ENCODE results near the gene FUS. TPM values are rescaled to one million over a fixed set of nuclear protein-coding genes. Genes with fewer than 3 reads are reported as not detected.
A peak's percentile ranks its signal among the peaks of the same experiment; 100 is the strongest.

Gene FUS
- total RNA-seq, result 10 to 100 TPM; 18.7 to 69.7 (median 40.4) TPM
- long read RNA-seq, full-length matches to known transcripts, result 3 of 10 reads
- long read RNA-seq, partial matches to known transcripts, result 6 of 10 reads
- long read RNA-seq, other reads (novel, unspliced or antisense), result 1 of 10 reads

DNA sequence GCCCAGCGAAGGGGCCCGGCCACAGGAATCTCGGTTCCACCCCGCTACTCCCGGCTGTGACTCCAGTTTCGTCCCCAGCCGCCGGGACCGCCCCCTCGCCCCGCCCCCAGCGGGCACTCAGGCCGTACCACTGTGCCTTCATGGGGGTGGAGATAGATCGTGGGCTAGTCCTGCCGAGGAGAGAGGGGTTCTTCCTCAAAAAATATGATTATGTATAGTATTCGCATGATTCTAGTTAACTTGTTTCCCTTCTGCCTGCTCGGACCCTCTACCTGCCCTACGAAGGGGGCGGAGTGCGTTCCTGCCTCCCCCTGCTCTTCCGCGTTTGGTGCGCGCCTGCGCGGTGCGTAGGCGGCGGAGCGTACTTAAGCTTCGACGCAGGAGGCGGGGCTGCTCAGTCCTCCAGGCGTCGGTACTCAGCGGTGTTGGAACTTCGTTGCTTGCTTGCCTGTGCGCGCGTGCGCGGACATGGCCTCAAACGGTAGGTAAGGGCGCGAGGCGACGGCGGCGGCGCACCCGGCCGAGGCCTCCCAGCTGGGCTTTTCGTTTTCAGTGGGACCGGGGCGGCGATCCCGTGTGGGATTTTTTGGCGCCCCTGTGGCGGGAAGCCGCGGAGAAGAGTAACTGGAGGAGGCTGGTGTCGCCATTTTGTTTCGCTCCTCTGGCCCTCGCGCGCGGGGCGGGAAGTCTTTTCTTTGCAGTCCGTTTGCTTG is at the start of gene FUS:
TSS of gene FUS (plus strand) at position 393 of the 713 bp plus-strand sequence. CDS start at position 469, 76 bp downstream.
- Histone ChIP-seq H3K27me3 (no peaks in the 10 kb centered on the region), H3K27ac (peak within 1 kb of the TSS; percentile 97 to 99 (median 97)), H3K9me3 (no peaks in the 10 kb centered on the region), H3K4me1 (peaks cover 0 to 19% (median 7%) of the 10 kb centered on the region in 4 donors), H3K36me3 (peaks cover 3 to 27% (median 14%) of the 10 kb centered on the region in 4 donors), H3K4me3 (peak within 1 kb of the TSS; percentile 78 to 97 (median 79))
- intact Hi-C loops (cut with DNase I), result loop anchor here in 1 of 2 donors (10.0 kb wide), 1 partner anchor 275 kb away; the partner anchor contains the start of gene ARMC5
- ATAC-seq (peak; percentile 89 to 92 (median 90)), DNase-seq (peak; percentile 93 to 95 (median 93))
- no CpG with 5 or more reads among the region's 69 CpGs for WGBS (ENCODE audit: insufficient coverage, low coverage, low lambda C conversion rate, missing lambda C conversion rate)
- TF ChIP-seq, protein P1, sequence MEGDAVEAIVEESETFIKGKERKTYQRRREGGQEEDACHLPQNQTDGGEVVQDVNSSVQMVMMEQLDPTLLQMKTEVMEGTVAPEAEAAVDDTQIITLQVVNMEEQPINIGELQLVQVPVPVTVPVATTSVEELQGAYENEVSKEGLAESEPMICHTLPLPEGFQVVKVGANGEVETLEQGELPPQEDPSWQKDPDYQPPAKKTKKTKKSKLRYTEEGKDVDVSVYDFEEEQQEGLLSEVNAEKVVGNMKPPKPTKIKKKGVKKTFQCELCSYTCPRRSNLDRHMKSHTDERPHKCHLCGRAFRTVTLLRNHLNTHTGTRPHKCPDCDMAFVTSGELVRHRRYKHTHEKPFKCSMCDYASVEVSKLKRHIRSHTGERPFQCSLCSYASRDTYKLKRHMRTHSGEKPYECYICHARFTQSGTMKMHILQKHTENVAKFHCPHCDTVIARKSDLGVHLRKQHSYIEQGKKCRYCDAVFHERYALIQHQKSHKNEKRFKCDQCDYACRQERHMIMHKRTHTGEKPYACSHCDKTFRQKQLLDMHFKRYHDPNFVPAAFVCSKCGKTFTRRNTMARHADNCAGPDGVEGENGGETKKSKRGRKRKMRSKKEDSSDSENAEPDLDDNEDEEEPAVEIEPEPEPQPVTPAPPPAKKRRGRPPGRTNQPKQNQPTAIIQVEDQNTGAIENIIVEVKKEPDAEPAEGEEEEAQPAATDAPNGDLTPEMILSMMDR (IDR thresholded peaks at IDR 0.05), result no peak
- TF ChIP-seq POLR2A (IDR thresholded peaks at IDR 0.05), result peak; percentile 97

DNA sequence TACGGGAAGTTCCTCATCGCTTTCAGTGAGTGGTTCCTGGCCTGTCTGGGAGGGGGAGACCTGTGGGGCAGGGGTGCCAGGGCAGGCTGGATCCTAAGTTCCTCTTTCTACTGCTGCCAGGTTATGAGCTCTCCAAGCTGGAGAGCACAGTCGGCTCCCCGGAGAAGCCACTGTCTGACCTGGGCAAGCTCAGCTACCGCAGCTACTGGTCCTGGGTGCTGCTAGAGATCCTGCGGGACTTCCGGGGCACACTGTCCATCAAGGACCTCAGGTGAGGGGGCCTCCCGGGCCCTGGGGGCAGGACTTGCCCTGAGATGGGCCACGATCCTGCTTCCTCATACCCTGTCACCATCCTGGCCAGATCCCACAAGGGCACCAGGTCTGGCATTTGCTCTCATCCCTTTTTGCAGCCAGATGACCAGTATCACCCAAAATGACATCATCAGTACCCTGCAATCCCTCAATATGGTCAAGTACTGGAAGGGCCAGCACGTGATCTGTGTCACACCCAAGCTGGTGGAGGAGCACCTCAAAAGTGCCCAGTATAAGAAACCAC is 49.5 kb upstream of the FUS start:
- Histone ChIP-seq H3K4me1 (no peaks in the 10 kb centered on the region), H3K4me3 (no peak overlapping the region), H3K36me3 (peaks cover 0 to 27% (median 3%) of the 10 kb centered on the region in 4 donors), H3K9me3 (no peaks in the 10 kb centered on the region), H3K27ac (peak overlapping the region; percentile 55 to 76 (median 73)), H3K27me3 (no peaks in the 10 kb centered on the region)
- ATAC-seq (peak in 2 of 4 donors; percentile 6 to 8), DNase-seq (no peak)
- 44% methylated on average over 1 of the region's 10 CpGs for WGBS (ENCODE audit: insufficient coverage, low coverage, low lambda C conversion rate, missing lambda C conversion rate)
- no peak for TF ChIP-seq POLR2A (IDR thresholded peaks at IDR 0.05)
- TF ChIP-seq, protein P1 (IDR thresholded peaks at IDR 0.05), result no peak
- intact Hi-C loops (cut with DNase I), result no loop called here

DNA sequence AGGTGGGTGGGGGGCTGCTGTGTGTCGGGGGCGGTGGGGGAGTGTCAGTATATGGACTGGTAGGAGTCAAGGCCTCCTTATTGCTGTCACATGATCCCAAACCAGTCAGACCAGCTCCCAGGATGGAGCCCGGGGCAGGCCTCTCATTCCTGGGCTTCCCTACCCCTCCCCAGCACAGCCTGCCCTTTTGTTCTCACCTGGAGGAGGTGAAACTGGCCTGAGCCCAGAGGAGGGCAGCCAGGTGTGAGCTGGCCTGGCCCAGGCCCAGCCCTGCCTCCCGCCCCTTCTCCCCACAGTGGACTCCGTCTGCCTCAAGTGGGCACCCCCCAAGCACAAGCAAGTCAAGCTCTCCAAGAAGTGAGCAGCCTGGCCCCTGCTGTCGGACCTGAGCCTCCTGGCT is 49.0 kb upstream of the FUS start:
- ATAC-seq (peak in 1 of 4 donors; percentile 19), DNase-seq (no peak)
- H3K27ac ChIP-seq, result no peak overlapping the region
- no peaks in the 10 kb centered on the region for H3K27me3 ChIP-seq
- H3K4me3 ChIP-seq, result no peak overlapping the region
- intact Hi-C loops (cut with DNase I), result no loop called here
- no CpG with 5 or more reads among the region's 6 CpGs for WGBS (ENCODE audit: insufficient coverage, low coverage, low lambda C conversion rate, missing lambda C conversion rate)
- no peak for TF ChIP-seq POLR2A (IDR thresholded peaks at IDR 0.05)
- TF ChIP-seq, protein P1 (IDR thresholded peaks at IDR 0.05), result no peak
- H3K4me1 ChIP-seq, result peaks cover 0 to 2% (median 0%) of the 10 kb centered on the region in 4 donors
- no peaks in the 10 kb centered on the region for H3K9me3 ChIP-seq
- peaks cover 0 to 27% (median 3%) of the 10 kb centered on the region in 4 donors for H3K36me3 ChIP-seq

DNA sequence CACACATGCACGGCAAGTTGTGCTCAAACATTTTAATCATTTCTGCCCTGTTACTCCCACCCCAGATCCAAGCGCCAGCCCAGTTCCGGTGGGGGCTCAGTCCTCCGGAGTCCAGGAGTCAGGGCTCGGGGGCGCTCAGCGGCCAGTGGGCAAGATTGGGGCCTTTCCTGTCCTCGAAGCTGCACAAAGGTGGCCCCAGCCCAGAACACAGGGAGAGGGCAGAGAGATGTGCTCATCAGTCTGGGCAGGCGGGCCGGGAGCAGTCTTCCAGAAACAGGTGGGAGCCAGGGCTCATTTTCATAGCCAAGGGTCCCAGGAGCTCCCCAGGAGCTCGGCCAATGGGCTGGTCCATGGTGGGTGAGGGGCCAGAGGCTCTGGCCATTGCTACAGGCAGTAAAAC is 48.5 kb upstream of the FUS start:
- Histone ChIP-seq H3K27ac (no peak overlapping the region), H3K4me1 (peaks cover 0 to 2% (median 0%) of the 10 kb centered on the region in 4 donors), H3K36me3 (peaks cover 0 to 27% (median 3%) of the 10 kb centered on the region in 4 donors), H3K9me3 (no peaks in the 10 kb centered on the region), H3K27me3 (no peaks in the 10 kb centered on the region), H3K4me3 (no peak overlapping the region)
- ATAC-seq (no peak), DNase-seq (no peak)
- TF ChIP-seq, protein P1 (IDR thresholded peaks at IDR 0.05), result no peak
- no peak for TF ChIP-seq POLR2A (IDR thresholded peaks at IDR 0.05)
- WGBS (ENCODE audit: insufficient coverage, low coverage, low lambda C conversion rate, missing lambda C conversion rate), result 97% methylated on average over 11 of the region's 11 CpGs
- intact Hi-C loops (cut with DNase I), result no loop called here

All from right lobe of liver (tissue), 6 donors.